Prostate gland (tissue), 2 donors: Measurements from ENCODE around the gene SAP30L. TPM values are rescaled to one million over a fixed set of nuclear protein-coding genes. Genes with fewer than 3 reads are reported as not detected.

Experiments
- DNase-seq: peaks from one replicate; pipeline ENCODE4 v3.0.0-alpha.2; 2019; ENCODE audit warnings: low spot score
- H3K27ac ChIP-seq, 2 donors: fragments of 200-600 bp; sonication (generic); 2 replicates each; pipeline ENCODE4 v1.5.1; 2017 to 2019
- H3K27me3 ChIP-seq: fragments of 200-600 bp; sonication (generic); replicated peaks from 2 replicates; pipeline ENCODE4 v1.5.1; 2019; ENCODE audit not compliant: insufficient read depth
- H3K36me3 ChIP-seq, 2 donors: fragments of 200-600 bp; sonication (generic); 1 replicate in 1 of 2; 2 replicates in 1 of 2; pipeline versions ENCODE4 v1.5.1 to v1.8.1; 2017 to 2019
- H3K4me1 ChIP-seq: fragments of 200-600 bp; sonication (generic); replicated peaks from 2 replicates; pipeline ENCODE4 v1.5.1; 2019
- H3K4me3 ChIP-seq, 2 donors: fragments of 200-600 bp; sonication (generic); 2 replicates each; pipeline ENCODE4 v1.5.1; 2017 to 2019
- H3K9me3 ChIP-seq: fragments of 200-600 bp; sonication (generic); 2 replicates; pipeline ENCODE4 v1.5.1; 2017
- POLR2A ChIP-seq: fragments of 450-650 bp; IDR thresholded peaks from one replicate; pipeline ENCODE4 v1.6.1; 2016; ENCODE audit warnings: antibody characterized with exemption, mild to moderate bottlenecking
- POLR2AphosphoS5 ChIP-seq: sonication (generic); formaldehyde crosslinking; IDR thresholded peaks from one replicate; pipeline ENCODE4 v1.6.1; 2017; ENCODE audit warnings: antibody characterized with exemption
- WGBS: methylation state at CpG from one replicate; pipeline ENCODE4 v1.1.5; 2018; 5-methylcytosine and 5-hydroxymethylcytosine counted together
- intact Hi-C: fragments of 100-400 bp; cut with DNase I; formaldehyde crosslinking; loops from one replicate; pipeline ENCODE4 v1.14.2; 2022
- total RNA-seq, 2 donors: library from RNA; depleted of rRNA; stranded (reverse); fragments of >200 nt; gene quantifications; one replicate each; pipeline ENCODE4 v1.1.0, GENCODE V29; 2016
- TF ChIP-seq, protein P1 (sequence below), 4 experiments: fragments of 200-600 bp in 2 of 4; fragments of 450-650 bp in 2 of 4; sonication (generic) in 2 of 4; IDR thresholded peaks; 1 replicate in 3 of 4; 2 replicates in 1 of 4; pipeline ENCODE4 v1.5.1; 2016 to 2019; ENCODE audit warnings: antibody characterized with exemption in 4 of 4, mild to moderate bottlenecking in 2 of 4, moderate library complexity in 2 of 4

SAP30L gene
- total RNA-seq, 2 donors from 2014 or later, result 33.8 to 35.9 TPM

DNA sequence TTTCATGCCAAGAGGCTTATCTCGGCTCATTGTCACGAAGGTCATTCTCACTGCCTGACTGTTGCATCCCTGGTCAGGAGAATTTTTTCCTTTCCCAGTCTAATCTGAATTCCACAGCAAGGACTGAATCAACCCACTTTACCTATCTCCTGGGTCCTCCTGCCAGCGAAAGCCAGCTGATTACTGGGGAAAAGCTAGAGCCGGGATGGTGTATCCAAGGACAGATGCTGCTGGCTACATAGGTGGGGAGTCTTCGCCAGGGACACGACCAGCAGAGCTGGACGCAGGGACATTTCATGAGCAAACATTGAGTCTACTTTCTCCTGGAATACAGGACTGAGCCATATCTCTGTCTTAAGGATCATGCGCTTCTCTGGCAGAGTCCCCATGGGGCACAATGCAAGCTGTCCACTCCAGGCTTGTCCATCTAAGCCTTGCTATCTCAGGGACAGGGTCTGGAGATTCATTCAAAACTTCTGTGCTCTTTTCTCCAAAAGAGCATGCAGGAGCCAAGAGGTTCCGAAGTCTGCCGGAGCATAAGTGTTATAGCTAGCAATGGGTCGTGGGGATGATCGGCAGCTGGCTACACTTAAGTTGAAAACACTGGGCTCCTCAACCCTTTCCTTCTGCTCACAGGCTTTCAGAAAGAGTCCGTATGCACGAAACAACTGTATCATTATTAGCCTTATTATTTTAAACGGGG is 38.7 kb downstream of the SAP30L start:
- WGBS, result 9% methylated on average over 15 of the region's 15 CpGs
- intact Hi-C loops, result no loop called here
- no peaks in the 10 kb centered on the region for H3K36me3 ChIP-seq
- no peaks in the 10 kb centered on the region for H3K4me1 ChIP-seq
- no peak overlapping the region for H3K27ac ChIP-seq
- DNase-seq, result no peak
- peaks cover 55% of the 10 kb centered on the region for H3K27me3 ChIP-seq
- TF ChIP-seq POLR2A, result no peak
- no peak for TF ChIP-seq POLR2AphosphoS5
- TF ChIP-seq, protein P1, sequence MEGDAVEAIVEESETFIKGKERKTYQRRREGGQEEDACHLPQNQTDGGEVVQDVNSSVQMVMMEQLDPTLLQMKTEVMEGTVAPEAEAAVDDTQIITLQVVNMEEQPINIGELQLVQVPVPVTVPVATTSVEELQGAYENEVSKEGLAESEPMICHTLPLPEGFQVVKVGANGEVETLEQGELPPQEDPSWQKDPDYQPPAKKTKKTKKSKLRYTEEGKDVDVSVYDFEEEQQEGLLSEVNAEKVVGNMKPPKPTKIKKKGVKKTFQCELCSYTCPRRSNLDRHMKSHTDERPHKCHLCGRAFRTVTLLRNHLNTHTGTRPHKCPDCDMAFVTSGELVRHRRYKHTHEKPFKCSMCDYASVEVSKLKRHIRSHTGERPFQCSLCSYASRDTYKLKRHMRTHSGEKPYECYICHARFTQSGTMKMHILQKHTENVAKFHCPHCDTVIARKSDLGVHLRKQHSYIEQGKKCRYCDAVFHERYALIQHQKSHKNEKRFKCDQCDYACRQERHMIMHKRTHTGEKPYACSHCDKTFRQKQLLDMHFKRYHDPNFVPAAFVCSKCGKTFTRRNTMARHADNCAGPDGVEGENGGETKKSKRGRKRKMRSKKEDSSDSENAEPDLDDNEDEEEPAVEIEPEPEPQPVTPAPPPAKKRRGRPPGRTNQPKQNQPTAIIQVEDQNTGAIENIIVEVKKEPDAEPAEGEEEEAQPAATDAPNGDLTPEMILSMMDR (IDR thresholded peaks at IDR 0.05), result no peak
- no peaks in the 10 kb centered on the region for H3K9me3 ChIP-seq
- H3K4me3 ChIP-seq, result no peak overlapping the region

DNA sequence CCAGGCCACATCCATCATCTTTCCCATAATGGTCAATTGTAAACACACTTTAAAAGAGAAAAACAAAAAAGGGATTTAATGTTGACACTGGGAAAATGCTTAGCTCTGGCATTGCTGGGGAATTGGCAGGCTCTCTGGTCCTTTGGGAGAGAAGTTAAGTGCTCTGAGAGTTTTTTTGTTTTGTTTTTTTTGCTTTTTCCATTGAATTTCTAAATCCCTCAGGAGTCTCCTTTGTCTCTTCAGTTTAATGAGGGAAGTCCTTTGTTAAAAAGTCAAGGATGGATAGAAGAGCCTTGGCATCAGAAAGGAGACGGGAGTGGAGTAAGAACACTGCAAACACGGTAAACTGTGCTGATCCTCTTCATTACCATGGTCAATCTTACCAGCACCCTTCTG is 39.3 kb downstream of the SAP30L start:
- Histone ChIP-seq H3K4me1 (no peaks in the 10 kb centered on the region), H3K36me3 (no peaks in the 10 kb centered on the region), H3K4me3 (no peak overlapping the region), H3K27me3 (peaks cover 54% of the 10 kb centered on the region), H3K9me3 (no peaks in the 10 kb centered on the region), H3K27ac (no peak overlapping the region)
- 6% methylated on average over 2 of the region's 2 CpGs for WGBS
- TF ChIP-seq POLR2A (no peak), POLR2AphosphoS5 (no peak)
- TF ChIP-seq, protein P1 (IDR thresholded peaks at IDR 0.05), result no peak
- intact Hi-C loops, result no loop called here
- no peak for DNase-seq

- no peak for TF ChIP-seq POLR2AphosphoS5
- no peak for DNase-seq
- WGBS, result 19% methylated on average over 6 of the region's 6 CpGs
- H3K4me1 ChIP-seq, result no peaks in the 10 kb centered on the region
- peaks cover 51% of the 10 kb centered on the region for H3K27me3 ChIP-seq
- no peaks in the 10 kb centered on the region for H3K36me3 ChIP-seq
- H3K4me3 ChIP-seq, result no peak overlapping the region
- H3K9me3 ChIP-seq, result no peaks in the 10 kb centered on the region
- H3K27ac ChIP-seq, result no peak overlapping the region
- intact Hi-C loops, result no loop called here
Observed at GRCh38 chr5:154485850-154486426, 40.1 kb downstream of the SAP30L start.

DNA sequence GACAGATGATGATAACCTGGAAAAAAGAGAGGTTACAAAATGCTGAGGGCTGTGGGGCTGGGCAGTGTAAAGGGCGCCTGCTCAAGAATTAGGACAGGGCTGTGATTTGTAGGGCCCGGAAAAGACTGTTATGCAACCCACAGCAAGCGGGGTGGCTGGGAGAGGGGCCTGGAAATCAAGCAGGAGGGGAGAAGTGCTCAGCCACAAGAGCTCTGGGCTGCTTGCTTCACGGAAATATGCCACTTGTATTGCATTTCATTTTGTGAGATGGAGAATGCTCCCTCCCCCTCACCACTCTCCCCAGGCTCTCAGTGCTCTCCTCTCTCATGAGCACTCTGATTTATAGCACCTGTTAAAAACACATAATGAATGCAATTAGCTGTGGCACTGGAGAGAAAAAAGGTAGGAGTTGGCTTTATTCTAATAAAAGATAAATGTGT is 40.6 kb downstream of the SAP30L start:
- TF ChIP-seq POLR2A (no peak), POLR2AphosphoS5 (no peak)
- TF ChIP-seq, protein P1 (IDR thresholded peaks at IDR 0.05), result no peak
- Histone ChIP-seq H3K27ac (no peak overlapping the region), H3K36me3 (no peaks in the 10 kb centered on the region), H3K4me1 (no peaks in the 10 kb centered on the region), H3K9me3 (no peaks in the 10 kb centered on the region), H3K4me3 (no peak overlapping the region), H3K27me3 (peaks cover 46% of the 10 kb centered on the region)
- intact Hi-C loops, result no loop called here
- WGBS, result 3% methylated on average over 4 of the region's 4 CpGs
- no peak for DNase-seq

- Histone ChIP-seq H3K4me3 (no peak overlapping the region), H3K9me3 (no peaks in the 10 kb centered on the region), H3K36me3 (no peaks in the 10 kb centered on the region), H3K27ac (no peak overlapping the region), H3K4me1 (no peaks in the 10 kb centered on the region), H3K27me3 (peaks cover 35% of the 10 kb centered on the region)
- intact Hi-C loops, result no loop called here
- 27% methylated on average over 2 of the region's 2 CpGs for WGBS
- no peak for DNase-seq
- TF ChIP-seq POLR2AphosphoS5 (no peak), POLR2A (no peak)
- TF ChIP-seq, protein P1 (IDR thresholded peaks at IDR 0.05), result no peak
Observed at GRCh38 chr5:154487541-154487940, 41.7 kb downstream of the SAP30L start.
